HEK293 (cell line): ENCODE measurements around the gene PIAS2.

Source experiments
- CTCF ChIA-PET: fragments of 350-600 bp; formaldehyde crosslinking; extraction: SDS; loops from one replicate; lab custom pipeline; 2021; ENCODE audit warnings: antibody characterized with exemption; lab: Yijun Ruan, JAX
- POLR2A ChIA-PET: fragments of 300-600 bp; formaldehyde crosslinking; extraction: SDS; loops from one replicate; lab custom pipeline; 2020; ENCODE audit warnings: antibody characterized with exemption, inconsistent platforms; lab: Yijun Ruan, JAX
- H3K27ac ChIP-seq: fragments of 200-500 bp; sonication (Bioruptor generic); 2 replicates; pipeline ENCODE4 v1.5.1; 2014; ENCODE audit warnings: low read depth, low read length, control low read depth, inconsistent platforms; ENCODE audit errors: extremely low read depth
- H3K36me3 ChIP-seq, 2 experiments: fragments of 200-500 bp in 1 of 2; sonication (Bioruptor generic) in 1 of 2; 1 replicate in 1 of 2; 2 replicates in 1 of 2; pipeline ENCODE4 v1.5.1; 2014 to 2017; ENCODE audit warnings: inconsistent platforms in 2 of 2, low read length in 2 of 2; ENCODE audit not compliant: control insufficient read depth in 2 of 2, insufficient read depth in 1 of 2
- H3K4me1 ChIP-seq: fragments of 200-500 bp; sonication (Bioruptor generic); 2 replicates; pipeline ENCODE4 v1.5.1; 2014; ENCODE audit warnings: mild to moderate bottlenecking, low read length, inconsistent platforms; ENCODE audit not compliant: control insufficient read depth, insufficient read depth
- H3K4me3 ChIP-seq: 2 replicates; pipeline ENCODE4 v1.5.1; 2011; ENCODE audit warnings: low read depth, mild to moderate bottlenecking, control low read depth, low read length, moderate library complexity
- H3K9me3 ChIP-seq: fragments of 200-500 bp; sonication (Bioruptor generic); 2 replicates; pipeline ENCODE4 v1.5.1; 2014; ENCODE audit warnings: low read depth, low read length, inconsistent platforms; ENCODE audit not compliant: control insufficient read depth, insufficient read depth
- BCL6B ChIP-seq: fragments of 450-650 bp; formaldehyde crosslinking; IDR thresholded peaks from 2 replicates; pipeline ENCODE4 v1.5.1; 2017; ENCODE audit warnings: missing biosample characterization, missing genetic modification characterization
- CTCF ChIP-seq: fragments of 450-650 bp; formaldehyde crosslinking; IDR thresholded peaks from 2 replicates; pipeline ENCODE4 v1.5.1; 2016; ENCODE audit warnings: missing biosample characterization, missing genetic modification characterization
- OSR2 ChIP-seq: fragments of 450-650 bp; formaldehyde crosslinking; IDR thresholded peaks from 2 replicates; pipeline ENCODE4 v1.5.1; 2016; ENCODE audit warnings: missing biosample characterization, missing genetic modification characterization
- PRDM4 ChIP-seq: fragments of 450-650 bp; formaldehyde crosslinking; IDR thresholded peaks from 2 replicates; pipeline ENCODE4 v1.5.1; 2017; ENCODE audit warnings: missing biosample characterization, missing genetic modification characterization
- ZBTB21 ChIP-seq: fragments of 450-650 bp; formaldehyde crosslinking; IDR thresholded peaks from 2 replicates; pipeline ENCODE4 v1.5.1; 2017; ENCODE audit warnings: missing biosample characterization, missing genetic modification characterization
- ZFP3 ChIP-seq: fragments of 450-650 bp; formaldehyde crosslinking; IDR thresholded peaks from 2 replicates; pipeline ENCODE4 v1.5.1; 2016; ENCODE audit warnings: low read depth, missing biosample characterization, missing genetic modification characterization
- ZIC2 ChIP-seq: fragments of 450-650 bp; formaldehyde crosslinking; IDR thresholded peaks from 2 replicates; pipeline ENCODE4 v1.5.1; 2016; ENCODE audit warnings: missing biosample characterization, missing genetic modification characterization
- ZNF121 ChIP-seq: fragments of 450-650 bp; formaldehyde crosslinking; IDR thresholded peaks from 2 replicates; pipeline ENCODE4 v1.5.1; 2016; ENCODE audit warnings: missing biosample characterization, missing genetic modification characterization
- ZNF132 ChIP-seq: fragments of 450-650 bp; formaldehyde crosslinking; IDR thresholded peaks from 2 replicates; pipeline ENCODE4 v1.5.1; 2017; ENCODE audit warnings: missing biosample characterization, missing genetic modification characterization, borderline replicate concordance
- ZNF16 ChIP-seq: fragments of 450-650 bp; formaldehyde crosslinking; IDR thresholded peaks from 2 replicates; pipeline ENCODE4 v1.5.1; 2016; ENCODE audit warnings: low read depth, missing biosample characterization, missing genetic modification characterization
- ZNF274 ChIP-seq, 2 experiments: fragments of 200-500 bp in 1 of 2; fragments of 450-650 bp in 1 of 2; sonication (Bioruptor generic) in 1 of 2; formaldehyde crosslinking in 1 of 2; IDR thresholded peaks; 2 replicates each; pipeline versions ENCODE4 v1.5.1 to v1.6.1; 2014 to 2016; ENCODE audit warnings: borderline replicate concordance in 1 of 2, inconsistent platforms in 1 of 2, low read length in 1 of 2, missing biosample characterization in 1 of 2, missing genetic modification characterization in 1 of 2
- ZNF311 ChIP-seq: fragments of 450-650 bp; formaldehyde crosslinking; IDR thresholded peaks from 2 replicates; pipeline ENCODE4 v1.5.1; 2017; ENCODE audit warnings: missing biosample characterization, missing genetic modification characterization, borderline replicate concordance
- ZNF354C ChIP-seq: fragments of 450-650 bp; formaldehyde crosslinking; IDR thresholded peaks from 2 replicates; pipeline ENCODE4 v1.5.1; 2016; ENCODE audit warnings: missing biosample characterization, missing genetic modification characterization, low read depth, borderline replicate concordance
- ZNF362 ChIP-seq: fragments of 450-650 bp; formaldehyde crosslinking; IDR thresholded peaks from 2 replicates; pipeline ENCODE4 v1.5.1; 2016; ENCODE audit warnings: missing biosample characterization, missing genetic modification characterization
- ZNF37A ChIP-seq: fragments of 450-650 bp; IDR thresholded peaks from 2 replicates; pipeline ENCODE4 v1.5.1; 2018; ENCODE audit warnings: missing biosample characterization, missing genetic modification characterization
- ZNF585B ChIP-seq: fragments of 450-650 bp; formaldehyde crosslinking; IDR thresholded peaks from 2 replicates; pipeline ENCODE4 v1.5.1; 2016; ENCODE audit warnings: missing biosample characterization, missing genetic modification characterization
- ZNF629 ChIP-seq: fragments of 450-650 bp; formaldehyde crosslinking; IDR thresholded peaks from 2 replicates; pipeline ENCODE4 v1.5.1; 2017; ENCODE audit warnings: missing biosample characterization, missing genetic modification characterization
- ZNF658 ChIP-seq: fragments of 450-650 bp; formaldehyde crosslinking; IDR thresholded peaks from 2 replicates; pipeline ENCODE4; 2016; ENCODE audit warnings: missing biosample characterization, missing genetic modification characterization
- ZNF692 ChIP-seq: fragments of 450-650 bp; formaldehyde crosslinking; IDR thresholded peaks from 2 replicates; pipeline ENCODE4 v1.5.1; 2016; ENCODE audit warnings: missing biosample characterization, missing genetic modification characterization
- ZNF701 ChIP-seq: fragments of 450-650 bp; formaldehyde crosslinking; IDR thresholded peaks from 2 replicates; pipeline ENCODE4 v1.5.1; 2016; ENCODE audit warnings: missing biosample characterization, missing genetic modification characterization

The PIAS2 gene

GRCh38 chr18:46859855-46860254, 57.5 kb downstream of the PIAS2 start:
- Histone ChIP-seq H3K4me1 (no peaks in the 10 kb centered on the region; the same call in 1 of the 2 replicates), H3K4me3 (no peak overlapping the region), H3K27ac (no peak overlapping the region), H3K9me3 (no peaks in the 10 kb centered on the region), H3K36me3 (peaks cover 6% of the 10 kb centered on the region in 2 experiments; a peak in 2 of 3 replicates)
- TF ChIP-seq ZNF16 (tag by site-specific recombination), result no peak
- TF ChIP-seq ZNF629 (tag by site-specific recombination), result no peak
- no peak for TF ChIP-seq ZNF362
- no peak for TF ChIP-seq ZNF658 (tag by site-specific recombination)
- TF ChIP-seq ZIC2 (tag by site-specific recombination), result no peak
- no peak for TF ChIP-seq ZNF354C
- no peak for TF ChIP-seq OSR2
- no peak for TF ChIP-seq BCL6B (tag by site-specific recombination)
- TF ChIP-seq ZNF132 (tag by site-specific recombination), result no peak
- no peak for TF ChIP-seq ZNF585B (tag by site-specific recombination)
- TF ChIP-seq ZNF692 (tag by site-specific recombination), result no peak
- TF ChIP-seq ZNF274 (IDR thresholded peaks at IDR 0.05; ENCODE audit: low read length), result no peak
- no peak for TF ChIP-seq ZNF274 (tag by site-specific recombination; IDR thresholded peaks at IDR 0.05; ENCODE audit: borderline replicate concordance)
- TF ChIP-seq ZBTB21, result no peak
- TF ChIP-seq ZFP3 (tag by site-specific recombination), result no peak
- no peak for TF ChIP-seq ZNF701 (tag by site-specific recombination)
- CTCF ChIA-PET, result no interaction called here
- POLR2A ChIA-PET, result no interaction called here

GRCh38 chr18:46858290-46858689, 59.0 kb downstream of the PIAS2 start:
- Histone ChIP-seq H3K27ac (no peak overlapping the region), H3K36me3 (peaks cover 9 to 17% of the 10 kb centered on the region in 2 experiments; a peak in 2 of 3 replicates), H3K4me3 (no peak overlapping the region), H3K9me3 (no peaks in the 10 kb centered on the region), H3K4me1 (no peaks in the 10 kb centered on the region; the same call in 1 of the 2 replicates)
- ChIA-PET CTCF (no interaction called here), POLR2A (no interaction called here)
- TF ChIP-seq ZNF311 (tag by site-specific recombination), result no peak
- 0 out of 2 replicates have a peak, but pooled peaks have one; percentile 32 for TF ChIP-seq ZNF121
- TF ChIP-seq ZNF37A (tag by site-specific recombination), result no peak

GRCh38 chr18:46856973-46857372, 60.3 kb downstream of the PIAS2 start:
- H3K9me3 ChIP-seq, result no peaks in the 10 kb centered on the region
- ChIA-PET POLR2A (no interaction called here), CTCF (interaction anchor here (0.6 to 1.7 kb wide), 3 partner anchors 11 to 199 kb away, joined by 3 to 9 read pairs (median 4); no protein-coding TSS in a partner anchor)
- peaks cover 12 to 22% of the 10 kb centered on the region in 2 experiments; a peak in 2 of 3 replicates for H3K36me3 ChIP-seq
- H3K4me1 ChIP-seq, result no peaks in the 10 kb centered on the region; the same call in 1 of the 2 replicates
- H3K27ac ChIP-seq, result no peak overlapping the region
- TF ChIP-seq CTCF (peak; percentile 38; the same call in 1 of the 2 replicates), ZNF16 (tag by site-specific recombination) (no peak), PRDM4 (tag by site-specific recombination) (0 out of 2 replicates have a peak, but pooled peaks have one; percentile 24)
- no peak overlapping the region for H3K4me3 ChIP-seq
